ENCODE results near the gene LPCAT1. TPM values are rescaled to one million over a fixed set of nuclear protein-coding genes. Genes with fewer than 3 reads are reported as not detected.
"Not testable (repeated sequence)": the region's sequence is repeated elsewhere in the genome, so short reads cannot be mapped to it uniquely, and the experiment has no call there.

The LPCAT1 gene
- 10 to 100 TPM; 16.8 to 39.2 (median 29.8) TPM for total RNA-seq

GRCh38 chr5:1523793-1524480, at the start of gene LPCAT1:
Gene LPCAT1, minus strand, starts transcription at chr5:1523960. Its CDS starts 116 bp downstream, at chr5:1523844.
- H3K4me1 ChIP-seq (replicated peaks in 1 of 2): peaks cover 4 to 17% of the 10 kb centered on the region in 2 donors
- WGBS, 10 experiments: 35% methylated on average over 4 of the region's 85 CpGs; no CpG with 5 or more reads in 9 of the 10 experiments
- in situ Hi-C loops (cut with MboI; ENCODE audit: low pct_unique_long_range_greater_than_20kb in 2 of 9, low sequenced_read_pairs in 9 of 9, unreplicated experiment in 9 of 9): no loop called here
- peak within 1 kb of the TSS; percentile 75 to 99 (median 95) for H3K4me3 ChIP-seq
- peak within 1 kb of the TSS; percentile 79 to 93 for H3K27ac ChIP-seq
- ATAC-seq (replicated peaks in 6 of 8): peak; percentile 63 to 88 (median 82)

- in situ Hi-C loops (cut with MboI; ENCODE audit: low pct_unique_long_range_greater_than_20kb in 2 of 9, low sequenced_read_pairs in 9 of 9, unreplicated experiment in 9 of 9); H3K4me1 ChIP-seq (replicated peaks in 1 of 2); H3K4me3 ChIP-seq; ATAC-seq (replicated peaks in 6 of 8); H3K27ac ChIP-seq: not testable (repeated sequence)
- WGBS, 10 experiments: 88 to 100% (median 94%) methylated on average over 2 to 7 of the region's 7 CpGs; no CpG with 5 or more reads in 3 of the 10 experiments
These were observed 48.1 kb upstream of the LPCAT1 start for GRCh38 chr5:1571875-1572274.

GRCh38 chr5:1570975-1571374, 47.2 kb upstream of the LPCAT1 start:
- in situ Hi-C loops (cut with MboI; ENCODE audit: low pct_unique_long_range_greater_than_20kb in 2 of 9, low sequenced_read_pairs in 9 of 9, unreplicated experiment in 9 of 9): no loop called here

GRCh38 chr5:1568201-1568979, 44.6 kb upstream of the LPCAT1 start:
- no peak overlapping the region for H3K27ac ChIP-seq
- ATAC-seq (replicated peaks in 6 of 8): peak in 3 of 8 experiments; percentile 50 to 86 (median 72)
- no peaks in the 10 kb centered on the region for H3K4me1 ChIP-seq (replicated peaks in 1 of 2)
- in situ Hi-C loops (cut with MboI; ENCODE audit: low pct_unique_long_range_greater_than_20kb in 2 of 9, low sequenced_read_pairs in 9 of 9, unreplicated experiment in 9 of 9): no loop called here
- no peak overlapping the region for H3K4me3 ChIP-seq
- 0 to 80% (median 72%) methylated on average over 1 to 8 of the region's 12 CpGs for WGBS, 10 experiments

More at GRCh38 chr5:1570975-1571374, 47.2 kb upstream of the LPCAT1 start:
- ATAC-seq (replicated peaks in 6 of 8): no peak
- Histone ChIP-seq H3K4me1 (replicated peaks in 1 of 2) (no peaks in the 10 kb centered on the region), H3K27ac (no peak overlapping the region), H3K4me3 (no peak overlapping the region)
- WGBS, 10 experiments: 80 to 100% (median 89%) methylated on average over 1 to 8 of the region's 10 CpGs; no CpG with 5 or more reads in 3 of the 10 experiments

GRCh38 chr5:1567527-1568200, 43.9 kb upstream of the LPCAT1 start:
- H3K27ac ChIP-seq; in situ Hi-C loops (cut with MboI; ENCODE audit: low pct_unique_long_range_greater_than_20kb in 2 of 9, low sequenced_read_pairs in 9 of 9, unreplicated experiment in 9 of 9); H3K4me1 ChIP-seq (replicated peaks in 1 of 2); ATAC-seq (replicated peaks in 6 of 8); H3K4me3 ChIP-seq: not testable (repeated sequence)
- WGBS, 10 experiments: 86 to 100% (median 89%) methylated on average over 1 to 11 of the region's 16 CpGs; no CpG with 5 or more reads in 1 of the 10 experiments

GRCh38 chr5:1565737-1566734, 42.3 kb upstream of the LPCAT1 start:
- Histone ChIP-seq H3K4me3 (no peak overlapping the region), H3K4me1 (replicated peaks in 1 of 2) (no peaks in the 10 kb centered on the region), H3K27ac (no peak overlapping the region)
- in situ Hi-C loops (cut with MboI; ENCODE audit: low pct_unique_long_range_greater_than_20kb in 2 of 9, low sequenced_read_pairs in 9 of 9, unreplicated experiment in 9 of 9): no loop called here
- ATAC-seq (replicated peaks in 6 of 8): peak in 1 of 8 experiments; percentile 7
- WGBS, 10 experiments: 80 to 100% (median 93%) methylated on average over 1 to 7 of the region's 25 CpGs; no CpG with 5 or more reads in 6 of the 10 experiments

GRCh38 chr5:1564824-1565736, 41.3 kb upstream of the LPCAT1 start:
- no peak overlapping the region for H3K27ac ChIP-seq
- ATAC-seq (replicated peaks in 6 of 8): no peak
- no peaks in the 10 kb centered on the region for H3K4me1 ChIP-seq (replicated peaks in 1 of 2)
- 82 to 100% (median 91%) methylated on average over 1 to 6 of the region's 22 CpGs; no CpG with 5 or more reads in 4 of the 10 experiments for WGBS, 10 experiments
- H3K4me3 ChIP-seq: no peak overlapping the region
- in situ Hi-C loops (cut with MboI; ENCODE audit: low pct_unique_long_range_greater_than_20kb in 2 of 9, low sequenced_read_pairs in 9 of 9, unreplicated experiment in 9 of 9): no loop called here

GRCh38 chr5:1564182-1564748, 40.5 kb upstream of the LPCAT1 start:
- in situ Hi-C loops (cut with MboI; ENCODE audit: low pct_unique_long_range_greater_than_20kb in 2 of 9, low sequenced_read_pairs in 9 of 9, unreplicated experiment in 9 of 9): no loop called here
- 40 to 80% (median 68%) methylated on average over 2 to 5 of the region's 14 CpGs; no CpG with 5 or more reads in 6 of the 10 experiments for WGBS, 10 experiments
- no peak overlapping the region for H3K4me3 ChIP-seq
- H3K4me1 ChIP-seq (replicated peaks in 1 of 2): no peaks in the 10 kb centered on the region
- no peak overlapping the region for H3K27ac ChIP-seq
- peak in 4 of 8 experiments; percentile 15 to 75 (median 58) for ATAC-seq (replicated peaks in 6 of 8)

- no peaks in the 10 kb centered on the region for H3K4me1 ChIP-seq (replicated peaks in 1 of 2)
- ATAC-seq (replicated peaks in 6 of 8): no peak
- H3K27ac ChIP-seq: no peak overlapping the region
- no CpG with 5 or more reads among the region's 7 CpGs for WGBS, 10 experiments
- no peak overlapping the region for H3K4me3 ChIP-seq
- in situ Hi-C loops (cut with MboI; ENCODE audit: low pct_unique_long_range_greater_than_20kb in 2 of 9, low sequenced_read_pairs in 9 of 9, unreplicated experiment in 9 of 9): no loop called here
These were observed 39.9 kb upstream of the LPCAT1 start for GRCh38 chr5:1563617-1564181.

- in situ Hi-C loops (cut with MboI; ENCODE audit: low pct_unique_long_range_greater_than_20kb in 2 of 9, low sequenced_read_pairs in 9 of 9, unreplicated experiment in 9 of 9): no loop called here
- ATAC-seq (replicated peaks in 6 of 8): no peak
- WGBS, 10 experiments: 64 to 100% (median 77%) methylated on average over 2 to 8 of the region's 21 CpGs; no CpG with 5 or more reads in 5 of the 10 experiments
- Histone ChIP-seq H3K27ac (no peak overlapping the region), H3K4me3 (no peak overlapping the region), H3K4me1 (replicated peaks in 1 of 2) (no peaks in the 10 kb centered on the region)
These were observed 39.3 kb upstream of the LPCAT1 start for GRCh38 chr5:1563051-1563461.

- 82 to 100% methylated on average over 1 to 5 of the region's 5 CpGs; no CpG with 5 or more reads in 8 of the 10 experiments for WGBS, 10 experiments
- ATAC-seq (replicated peaks in 6 of 8): no peak
- no peak overlapping the region for H3K4me3 ChIP-seq
- in situ Hi-C loops (cut with MboI; ENCODE audit: low pct_unique_long_range_greater_than_20kb in 2 of 9, low sequenced_read_pairs in 9 of 9, unreplicated experiment in 9 of 9): no loop called here
- H3K4me1 ChIP-seq (replicated peaks in 1 of 2): no peaks in the 10 kb centered on the region
- H3K27ac ChIP-seq: no peak overlapping the region
These were observed 38.8 kb upstream of the LPCAT1 start for GRCh38 chr5:1562599-1562998.

All from motor neuron (in vitro differentiated cells).